Measurements from ENCODE around the gene GRIP2. TPM values are rescaled to one million over a fixed set of nuclear protein-coding genes. Genes with fewer than 3 reads are reported as not detected.

GRIP2 gene
- total and polyA plus RNA-seq, 2 donors (not counting 3 experiments of a cell fraction or from before 2014, with no cell fraction given): not detected

GRCh38 chr3:14494973-14495300 lies 45.2 kb downstream of the GRIP2 start:
- H2AFZ ChIP-seq (ENCODE audit: low read depth, low read length): no peak overlapping the region
- FAIRE-seq (no peak), DNase-seq (ENCODE audit: low read depth, low spot score) (no peak)
- no peak overlapping the region for H3K27ac ChIP-seq (ENCODE audit: insufficient read depth, low read depth, low read length)
- no peak for TF ChIP-seq FOS (IDR thresholded peaks at IDR 0.05; ENCODE audit: borderline replicate concordance, insufficient read depth, low read length)
- TF ChIP-seq POLR2A (IDR thresholded peaks at IDR 0.05; ENCODE audit: low read depth, low read length): no peak
- no peak for TF ChIP-seq GATA2 (IDR thresholded peaks at IDR 0.05; ENCODE audit: insufficient read depth, insufficient read length, low read depth, low read length)
- POLR2A ChIA-PET: no interaction called here
- CTCF ChIA-PET: interaction anchor here (1.2 kb wide), 1 partner anchor 234 kb away, joined by 3 read pairs; no protein-coding TSS in a partner anchor
- no peaks in the 10 kb centered on the region for H3K36me3 ChIP-seq (ENCODE audit: control insufficient read depth in 2 of 2, extremely low read depth in 1 of 2, insufficient read depth in 2 of 2, low read length in 2 of 2)
- BruUV-seq (replicated peaks): no TSS peak
- no peaks in the 10 kb centered on the region for H3K27me3 ChIP-seq (ENCODE audit: control insufficient read depth in 2 of 2, insufficient read depth in 2 of 2, low read length in 2 of 2)
- H4K20me1 ChIP-seq (replicated peaks; ENCODE audit: control insufficient read depth, extremely low read depth, insufficient read depth, low read length): no peaks in the 10 kb centered on the region
- H3K9me3 ChIP-seq (replicated peaks; ENCODE audit: control insufficient read depth, insufficient read depth, low read length): no peaks in the 10 kb centered on the region
- H3K79me2 ChIP-seq (ENCODE audit: control insufficient read depth, insufficient read depth, low read length): no peaks in the 10 kb centered on the region
- dilution Hi-C loops (cut with MboI; ENCODE audit: extremely low pct_ligation_motif_present, low sequenced_read_pairs) (no loop called here), intact Hi-C loops (cut with micrococcal nuclease) (no loop called here)
- no peak overlapping the region for H3K9ac ChIP-seq (replicated peaks; ENCODE audit: extremely low read depth, insufficient read depth, low read length)
- H3K4me2 ChIP-seq (ENCODE audit: insufficient read depth, low read length): no peak overlapping the region
- no peaks in the 10 kb centered on the region for H3K4me1 ChIP-seq (ENCODE audit: control insufficient read depth, extremely low read depth, insufficient read depth, low read length)
- no peaks in the 10 kb centered on the region for H3K9me1 ChIP-seq (replicated peaks; ENCODE audit: control insufficient read depth, extremely low read depth, insufficient read depth, low read length)
- no peak overlapping the region for H3K4me3 ChIP-seq (replicated peaks in 1 of 3; ENCODE audit: insufficient read depth in 1 of 3, low read depth in 1 of 3, low read length in 3 of 3)

DNA sequence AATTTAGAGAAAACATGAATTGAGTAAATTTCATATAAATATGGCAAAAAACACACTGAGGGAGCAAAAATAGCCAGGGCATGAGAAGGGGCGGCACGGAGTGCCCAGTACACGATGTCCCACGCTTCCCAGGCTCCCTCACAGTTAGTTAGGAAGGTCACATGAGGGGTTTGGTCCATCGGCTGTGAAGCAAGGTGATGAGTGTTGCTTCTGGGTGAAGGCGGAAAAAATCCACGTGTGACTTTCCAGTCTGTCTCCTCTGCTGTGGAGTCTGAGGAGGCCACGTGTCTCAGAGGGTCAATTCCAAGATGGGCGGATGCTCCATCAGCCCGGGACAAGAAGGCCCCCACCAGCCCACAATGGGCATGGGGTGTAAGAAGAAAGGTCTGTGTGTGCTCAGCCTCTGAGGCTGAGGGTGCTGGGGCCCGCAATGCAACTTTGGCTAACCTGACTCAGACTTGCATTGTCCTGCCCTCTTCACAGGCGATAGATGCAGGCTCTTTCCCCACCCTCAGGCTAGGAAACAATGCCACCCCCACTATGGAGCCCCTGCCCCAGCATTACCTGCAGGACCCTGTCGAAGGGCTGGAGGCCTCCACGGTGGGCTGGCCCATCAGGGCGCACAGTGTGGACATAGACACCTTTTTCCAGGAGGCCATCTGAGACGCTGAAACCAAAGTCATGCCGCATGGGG lies 45.7 kb downstream of the GRIP2 start:
- BruUV-seq (replicated peaks): no TSS peak
- Histone ChIP-seq H3K9me3 (replicated peaks; ENCODE audit: control insufficient read depth, insufficient read depth, low read length) (no peaks in the 10 kb centered on the region), H3K9ac (replicated peaks; ENCODE audit: extremely low read depth, insufficient read depth, low read length) (no peak overlapping the region), H3K79me2 (ENCODE audit: control insufficient read depth, insufficient read depth, low read length) (no peaks in the 10 kb centered on the region), H3K27ac (ENCODE audit: insufficient read depth, low read depth, low read length) (no peak overlapping the region), H3K4me2 (ENCODE audit: insufficient read depth, low read length) (no peak overlapping the region), H3K9me1 (replicated peaks; ENCODE audit: control insufficient read depth, extremely low read depth, insufficient read depth, low read length) (no peaks in the 10 kb centered on the region), H4K20me1 (replicated peaks; ENCODE audit: control insufficient read depth, extremely low read depth, insufficient read depth, low read length) (no peaks in the 10 kb centered on the region), H3K27me3 (ENCODE audit: control insufficient read depth in 2 of 2, insufficient read depth in 2 of 2, low read length in 2 of 2) (no peaks in the 10 kb centered on the region), H3K36me3 (ENCODE audit: control insufficient read depth in 2 of 2, extremely low read depth in 1 of 2, insufficient read depth in 2 of 2, low read length in 2 of 2) (peaks cover 0 to 1% of the 10 kb centered on the region in 2 experiments), H2AFZ (ENCODE audit: low read depth, low read length) (no peak overlapping the region), H3K4me1 (ENCODE audit: control insufficient read depth, extremely low read depth, insufficient read depth, low read length) (no peaks in the 10 kb centered on the region), H3K4me3 (replicated peaks in 1 of 3; ENCODE audit: insufficient read depth in 1 of 3, low read depth in 1 of 3, low read length in 3 of 3) (no peak overlapping the region)
- intact Hi-C loops (cut with micrococcal nuclease) (no loop called here), dilution Hi-C loops (cut with MboI; ENCODE audit: extremely low pct_ligation_motif_present, low sequenced_read_pairs) (no loop called here)
- CTCF ChIA-PET: no interaction called here
- no peak for DNase-seq (ENCODE audit: low read depth, low spot score)
- TF ChIP-seq POLR2AphosphoS5 (IDR thresholded peaks at IDR 0.05; ENCODE audit: insufficient read depth, low read depth, low read length): no peak
- no peak for TF ChIP-seq MYC (IDR thresholded peaks at IDR 0.05; ENCODE audit: low read depth, low read length)
- TF ChIP-seq, protein P1, sequence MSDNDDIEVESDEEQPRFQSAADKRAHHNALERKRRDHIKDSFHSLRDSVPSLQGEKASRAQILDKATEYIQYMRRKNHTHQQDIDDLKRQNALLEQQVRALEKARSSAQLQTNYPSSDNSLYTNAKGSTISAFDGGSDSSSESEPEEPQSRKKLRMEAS (IDR thresholded peaks at IDR 0.05; ENCODE audit: insufficient read depth, insufficient read length): no peak
- TF ChIP-seq GATA2 (IDR thresholded peaks at IDR 0.05; ENCODE audit: insufficient read depth, insufficient read length, low read depth, low read length): no peak
- no peak for TF ChIP-seq EZH2 (IDR thresholded peaks at IDR 0.05; ENCODE audit: borderline replicate concordance, low read depth, low read length, severe bottlenecking)
- no peak for TF ChIP-seq FOS (IDR thresholded peaks at IDR 0.05; ENCODE audit: borderline replicate concordance, insufficient read depth, low read length)
- no peak for TF ChIP-seq CTCF (IDR thresholded peaks at IDR 0.05; ENCODE audit: extremely low read depth in 1 of 2, insufficient read depth in 1 of 2, low read depth in 1 of 2, low read length in 2 of 2)
- no peak for TF ChIP-seq JUN (IDR thresholded peaks at IDR 0.05; ENCODE audit: borderline replicate concordance, insufficient read depth, insufficient read length, low read depth)
- no peak for TF ChIP-seq POLR2A (IDR thresholded peaks at IDR 0.05; ENCODE audit: low read depth, low read length)
- POLR2A ChIA-PET: no interaction called here
- FAIRE-seq: no peak

Data from endothelial cell of umbilical vein (primary cell).